AG09319 (cell line): ENCODE results near the gene CROCC2.

Source experiments
- DNase-seq: peaks from one replicate; pipeline ENCODE4 v3.0.0-alpha.2; 2010; ENCODE audit warnings: low read depth; ENCODE audit errors: extremely low read depth
- CTCF ChIP-seq: IDR thresholded peaks from 2 replicates; pipeline ENCODE4 v1.5.1; 2011; ENCODE audit warnings: low read depth, mild to moderate bottlenecking, inconsistent platforms, low read length, moderate library complexity

The CROCC2 gene

GRCh38 chr2:240929364-240930095, 23.4 kb downstream of the CROCC2 start:
- TF ChIP-seq CTCF = no peak
- no peak for DNase-seq

- no peak for DNase-seq
- no peak for TF ChIP-seq CTCF
Measured at GRCh38 chr2:240930096-240930630, 24.0 kb downstream of the CROCC2 start.

GRCh38 chr2:240930631-240931318, 24.6 kb downstream of the CROCC2 start:
- DNase-seq = no peak
- TF ChIP-seq CTCF = no peak

GRCh38 chr2:240931319-240931949, 25.3 kb downstream of the CROCC2 start:
- no peak for DNase-seq
- no peak for TF ChIP-seq CTCF

GRCh38 chr2:240932001-240932723, 26.0 kb downstream of the CROCC2 start:
- TF ChIP-seq CTCF = no peak
- no peak for DNase-seq

- DNase-seq = no peak
- TF ChIP-seq CTCF = no peak
Measured at GRCh38 chr2:240932724-240933047, 26.6 kb downstream of the CROCC2 start.
